H54 (cell line): ENCODE measurements around the gene APBA1.
A peak's percentile ranks its signal among the peaks of the same experiment; 100 is the strongest.

Experiments used
- DNase-seq: peaks from one replicate; pipeline ENCODE4 v3.0.0; 2011; ENCODE audit warnings: low spot score, mixed read lengths; ENCODE audit not compliant: insufficient read length
- FAIRE-seq: peaks from 3 replicates; lab custom pipeline; 2011; peaks lifted over from hg19 to GRCh38; lab: Jason Lieb, UNC
- POLR2A ChIP-seq: IDR thresholded peaks from 2 replicates; pipeline ENCODE4 v1.6.1; 2011; ENCODE audit warnings: low read depth, mild to moderate bottlenecking, low read length

Gene APBA1

GRCh38 chr9:69674112-69674685 is 2.0 kb upstream of the APBA1 start:
- no peak for TF ChIP-seq POLR2A
- DNase-seq (no peak), FAIRE-seq (no peak)

GRCh38 chr9:69673311-69673640 is 1.1 kb upstream of the APBA1 start:
- no peak for TF ChIP-seq POLR2A
- no peak for DNase-seq
- FAIRE-seq: no peak

- DNase-seq: peak; percentile 92
- no peak for TF ChIP-seq POLR2A
- FAIRE-seq: peak; percentile 41
These were observed 582 bp upstream of the APBA1 start for GRCh38 chr9:69672596-69673310.

GRCh38 chr9:69671311-69671878 is 776 bp downstream of the APBA1 start:
- no peak for DNase-seq
- no peak for FAIRE-seq
- no peak for TF ChIP-seq POLR2A

- TF ChIP-seq POLR2A: no peak
- FAIRE-seq: no peak
- no peak for DNase-seq
These were observed 4.9 kb downstream of the APBA1 start for GRCh38 chr9:69667306-69667705.

GRCh38 chr9:69660304-69660703 is 11.9 kb downstream of the APBA1 start:
- no peak for FAIRE-seq
- DNase-seq: no peak
- no peak for TF ChIP-seq POLR2A

- FAIRE-seq (peak; percentile 38), DNase-seq (no peak)
- no peak for TF ChIP-seq POLR2A
These were observed 13.0 kb downstream of the APBA1 start for GRCh38 chr9:69658987-69659675.

- FAIRE-seq (no peak), DNase-seq (no peak)
- TF ChIP-seq POLR2A: no peak
These were observed 14.9 kb downstream of the APBA1 start for GRCh38 chr9:69657269-69657668.

- no peak for TF ChIP-seq POLR2A
- FAIRE-seq (no peak), DNase-seq (no peak)
These were observed 17.1 kb downstream of the APBA1 start for GRCh38 chr9:69655065-69655464.

- DNase-seq: no peak
- FAIRE-seq: no peak
- TF ChIP-seq POLR2A: no peak
These were observed 18.9 kb downstream of the APBA1 start for GRCh38 chr9:69653261-69653660.

GRCh38 chr9:69649566-69650250 is 22.5 kb downstream of the APBA1 start:
- no peak for TF ChIP-seq POLR2A
- DNase-seq (no peak), FAIRE-seq (no peak)

- FAIRE-seq (no peak), DNase-seq (no peak)
- TF ChIP-seq POLR2A: no peak
These were observed 24.4 kb downstream of the APBA1 start for GRCh38 chr9:69647804-69648203.

GRCh38 chr9:69646810-69647209 is 25.4 kb downstream of the APBA1 start:
- FAIRE-seq: no peak
- TF ChIP-seq POLR2A: no peak
- no peak for DNase-seq

- no peak for DNase-seq
- TF ChIP-seq POLR2A: no peak
- FAIRE-seq: no peak
These were observed 26.7 kb downstream of the APBA1 start for GRCh38 chr9:69645488-69645887.
